Cerebellar cortex (tissue), 1 donor: Measurements from ENCODE around the gene MBLAC2.

Experiments
- DNase-seq: peaks from one replicate; pipeline ENCODE4 v3.0.0-alpha.2; 2015; ENCODE audit warnings: low spot score

MBLAC2 gene

DNA sequence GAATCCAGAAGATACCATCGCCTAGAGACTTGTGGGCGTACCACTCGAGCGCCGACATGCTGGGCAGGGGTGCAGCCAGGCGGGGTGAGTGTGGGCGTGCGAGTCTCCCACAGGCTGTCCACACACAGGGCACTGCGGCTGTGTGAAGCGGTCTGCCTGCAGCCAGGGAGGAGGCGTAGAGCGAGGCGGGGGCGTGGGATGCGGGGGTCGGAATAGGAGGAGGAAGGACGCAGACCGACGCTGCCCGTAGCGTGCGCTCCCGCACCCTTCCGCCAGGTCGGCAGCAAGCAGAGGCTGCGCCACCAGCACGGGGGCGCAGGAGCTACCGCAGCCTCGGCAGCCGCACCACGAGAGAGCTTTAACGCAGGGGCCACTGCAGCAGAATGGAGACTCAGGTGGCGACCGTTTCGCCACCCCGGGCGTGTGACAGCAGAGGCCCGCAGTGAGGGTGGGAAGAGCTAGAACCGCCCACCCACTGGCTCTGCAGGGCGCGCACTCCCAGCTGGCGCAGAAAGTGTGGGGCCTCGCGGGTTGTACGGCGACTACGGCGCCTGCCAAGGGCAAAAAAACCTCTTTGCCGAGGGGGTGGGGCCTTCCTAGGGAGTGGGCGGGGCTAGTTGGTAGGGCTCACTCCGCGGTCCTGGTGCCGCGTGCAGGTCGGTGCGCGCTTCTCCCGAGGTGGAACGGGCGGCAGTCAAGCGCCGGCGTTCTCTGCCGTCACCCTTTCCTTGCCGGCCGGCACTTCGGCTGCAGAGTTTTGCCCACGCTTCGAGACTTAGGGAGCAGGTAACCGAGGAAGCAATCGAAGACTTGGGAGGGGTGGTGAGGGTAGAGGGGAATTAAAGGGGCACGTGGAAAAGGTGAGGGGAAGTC, at the start of gene MBLAC2, which contains the start of gene POLR3G:
TSS of gene MBLAC2 (minus strand) at position 537 of the 873 bp plus-strand sequence. CDS start at position 58, 479 bp downstream.
TSS of gene POLR3G (plus strand) at position 630 of the 873 bp plus-strand sequence. CDS start 10,704 bp downstream, outside the sequence.
- DNase-seq, result peak; percentile 93

DNA sequence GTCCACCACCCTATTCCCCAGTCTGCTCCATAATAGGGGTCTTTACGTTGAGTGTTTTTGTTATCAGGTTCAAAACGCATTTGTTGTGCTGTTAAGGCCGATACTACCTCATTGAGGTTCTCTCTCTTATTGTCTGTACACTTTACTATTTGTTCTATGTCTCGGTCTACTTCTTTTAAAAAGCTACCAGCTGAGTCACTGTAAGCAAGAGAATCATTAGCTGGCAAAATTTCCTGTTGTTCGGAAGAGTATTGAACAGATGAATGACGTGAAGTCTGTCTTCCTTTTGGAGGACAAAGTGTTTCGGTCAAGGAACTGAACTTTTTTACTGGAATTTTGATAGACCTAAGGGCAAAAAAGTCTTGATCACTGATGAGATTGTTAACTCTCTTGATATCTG, 44.5 kb upstream of the MBLAC2 start:
- no peak for DNase-seq

DNA sequence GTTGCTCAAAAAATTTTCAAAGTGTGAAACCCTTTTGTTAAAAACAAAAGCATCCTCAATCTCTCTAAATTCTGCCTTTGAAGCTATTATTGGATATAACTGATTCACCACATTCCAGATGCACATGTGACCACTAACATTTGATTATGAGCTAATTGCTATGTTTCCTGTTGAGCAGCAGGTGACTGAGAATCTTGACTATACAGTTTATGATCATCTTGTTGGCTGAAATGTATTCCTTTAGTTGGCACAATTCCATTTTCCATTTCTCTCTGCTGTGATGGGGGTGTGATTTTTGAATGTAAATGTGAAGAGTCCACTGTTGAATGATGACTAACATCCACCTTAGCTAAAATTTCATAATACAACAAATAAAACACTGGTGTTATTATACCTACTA, 44.1 kb upstream of the MBLAC2 start:
- DNase-seq, result no peak

DNA sequence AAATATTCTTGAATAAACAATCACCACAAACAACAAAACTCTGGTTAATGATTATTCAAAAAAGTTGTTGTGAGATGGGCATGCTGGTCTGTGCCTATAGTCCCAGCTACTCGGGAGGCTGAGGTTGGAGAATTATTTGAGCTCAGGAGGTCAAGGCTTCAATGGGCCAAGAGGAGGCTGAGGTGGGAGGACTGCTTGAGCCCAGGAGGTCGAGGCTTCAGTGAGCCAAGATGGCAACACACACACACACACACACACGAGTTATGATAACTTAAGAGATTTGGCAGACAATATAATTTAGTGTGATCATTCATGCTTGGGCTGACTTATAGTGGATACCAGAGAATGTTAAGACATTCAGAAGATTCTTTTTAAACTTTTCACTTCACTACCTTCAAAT, 39.9 kb upstream of the MBLAC2 start:
- no peak for DNase-seq

DNA sequence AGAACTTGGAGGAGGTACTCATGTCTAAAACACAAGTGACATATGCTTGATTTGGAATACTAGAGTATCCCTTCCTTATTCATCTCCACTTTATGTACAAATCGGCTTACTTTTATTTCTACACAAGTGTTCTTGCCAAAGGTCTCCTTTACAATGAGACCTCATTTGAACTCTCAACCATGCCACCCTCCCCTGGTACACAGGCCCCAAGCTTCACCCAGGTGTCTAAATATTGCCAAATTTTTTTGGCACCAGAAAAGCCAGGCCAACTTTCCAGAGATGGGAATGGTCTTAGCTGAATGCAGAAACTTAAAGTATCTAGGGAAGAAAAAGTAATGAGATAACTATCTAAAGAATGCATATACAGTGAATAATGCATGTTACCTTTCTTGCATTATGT, 35.9 kb upstream of the MBLAC2 start:
- no peak for DNase-seq

DNA sequence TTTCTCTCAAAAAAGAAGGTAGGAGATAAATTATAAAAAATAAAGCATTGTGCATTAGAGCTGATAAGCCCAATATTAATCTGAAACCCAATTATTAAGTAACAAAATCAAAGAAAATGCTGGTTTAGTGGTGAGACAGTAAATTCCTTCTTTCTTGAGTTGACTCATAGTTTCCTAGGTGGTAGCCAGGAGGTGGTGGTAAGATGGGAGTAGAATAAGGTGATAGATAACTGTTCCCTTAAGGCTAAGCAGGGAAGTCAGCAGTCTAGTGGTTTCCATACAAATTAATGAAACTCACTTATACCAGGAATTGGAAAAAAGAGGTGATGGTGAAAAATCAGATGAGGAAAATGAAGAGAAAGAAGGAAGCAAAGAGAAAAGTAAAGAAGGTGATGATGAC, 31.6 kb upstream of the MBLAC2 start:
- no peak for DNase-seq

DNA sequence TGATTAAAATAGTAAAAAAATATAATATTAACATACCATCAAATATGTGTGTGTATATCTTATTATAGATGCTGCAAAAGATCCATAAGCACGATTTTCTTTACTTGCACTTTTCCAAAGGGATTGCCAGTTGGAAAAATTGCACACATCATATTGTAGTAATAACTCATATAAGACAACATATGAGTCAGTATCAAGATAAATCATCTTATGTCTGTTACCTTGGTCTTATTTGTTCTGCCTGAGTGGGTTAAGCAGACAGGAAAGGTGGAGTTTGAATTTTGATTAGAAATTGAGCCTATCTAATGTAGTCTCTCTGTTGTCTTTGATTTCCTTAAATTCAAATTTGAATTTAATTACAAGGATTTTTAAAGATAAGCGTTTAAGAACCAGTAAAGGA, 30.2 kb upstream of the MBLAC2 start:
- no peak for DNase-seq

DNA sequence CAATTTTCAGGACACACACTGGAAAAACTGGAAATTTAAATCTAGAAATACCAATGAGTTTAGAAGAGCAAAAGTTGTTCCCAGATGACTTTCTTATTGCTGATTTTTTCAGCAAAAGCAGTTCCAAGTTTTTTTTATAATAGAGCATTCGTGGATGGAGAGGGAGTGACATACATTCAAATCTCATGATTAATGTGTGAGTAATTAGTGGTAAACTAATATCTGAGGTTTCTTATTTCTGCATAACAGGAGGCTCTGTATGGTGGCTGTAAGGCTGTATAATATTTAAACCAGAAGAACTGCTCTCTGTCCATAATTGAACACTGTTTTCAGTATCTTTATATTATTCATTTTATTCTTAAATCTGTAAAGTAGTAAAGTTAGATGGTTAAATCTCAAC, 29.0 kb upstream of the MBLAC2 start:
- DNase-seq, result no peak

DNA sequence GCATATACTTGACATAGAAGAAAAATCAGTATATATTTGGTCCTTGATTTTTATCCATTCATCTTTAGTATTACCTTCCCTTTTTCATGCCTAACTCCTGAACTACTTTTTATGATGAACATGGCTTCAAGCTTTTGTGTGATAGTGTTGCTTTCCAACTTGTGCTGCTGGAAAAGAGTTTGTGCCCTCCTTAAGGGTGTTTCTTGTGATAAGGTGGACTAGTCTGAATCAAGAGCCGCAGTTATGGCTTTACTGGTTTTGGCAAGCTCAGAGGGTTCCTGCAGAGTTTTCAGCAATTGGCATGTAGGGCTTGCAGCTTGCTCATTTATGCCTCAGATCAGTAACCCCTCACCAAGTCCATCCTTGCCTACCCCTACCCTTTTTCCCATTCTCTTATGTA, 20.6 kb upstream of the MBLAC2 start:
- DNase-seq, result no peak

DNA sequence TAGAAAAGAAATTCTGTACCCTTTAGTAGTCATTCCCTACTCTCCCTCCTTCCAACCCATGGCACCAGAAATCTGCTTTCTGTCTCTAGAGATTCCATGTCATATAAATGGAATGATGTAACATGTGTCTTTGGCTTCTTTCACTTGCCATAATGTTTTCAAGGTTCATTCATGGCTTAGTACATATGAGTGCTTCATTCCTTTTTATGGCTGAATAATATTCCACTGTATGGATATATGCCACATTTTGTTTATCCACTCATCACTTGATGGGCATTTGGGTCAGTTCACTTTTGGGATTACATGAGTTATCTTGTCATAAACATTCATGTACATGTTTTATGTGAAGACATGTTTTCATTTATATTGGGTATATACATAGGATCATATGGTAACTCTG, 19.5 kb upstream of the MBLAC2 start:
- no peak for DNase-seq

DNA sequence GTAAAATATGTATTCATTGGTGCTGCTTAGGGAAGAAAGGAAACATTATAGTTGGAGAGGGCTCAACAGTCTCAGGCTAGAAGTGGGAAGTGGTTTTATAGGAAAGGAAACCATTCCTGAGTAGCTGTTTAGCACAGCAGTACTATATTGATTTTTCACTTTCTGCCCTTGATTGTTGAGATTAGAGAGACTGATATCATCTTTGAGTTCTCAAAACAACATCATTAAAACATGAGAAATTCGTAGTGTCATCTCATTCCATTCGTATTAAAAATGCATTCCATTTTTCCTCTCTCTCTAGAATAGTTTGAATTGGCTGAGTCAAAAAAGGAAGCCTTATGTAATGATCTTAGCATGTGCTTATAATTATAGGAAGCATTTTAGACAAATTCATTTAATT, 14.2 kb upstream of the MBLAC2 start:
- DNase-seq, result no peak

DNA sequence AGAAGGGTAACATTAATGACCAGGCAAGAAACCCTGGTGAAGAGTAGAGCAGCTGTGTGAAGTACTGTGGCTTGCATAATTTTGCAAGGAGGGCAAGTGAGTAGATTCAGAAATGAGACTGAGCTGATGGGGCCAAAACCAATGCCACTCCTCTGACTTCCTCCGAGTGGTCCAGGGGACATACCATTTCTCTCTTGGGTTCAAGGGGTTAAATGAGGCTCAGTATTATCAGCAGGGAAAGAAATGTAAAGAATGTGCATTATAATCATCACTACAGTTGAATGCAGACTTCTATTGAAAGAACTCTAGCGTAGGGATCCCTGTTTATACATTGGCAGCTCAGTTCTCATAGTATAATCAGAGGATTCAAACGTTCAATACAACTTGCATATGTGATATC, 10.0 kb upstream of the MBLAC2 start:
- no peak for DNase-seq

DNA sequence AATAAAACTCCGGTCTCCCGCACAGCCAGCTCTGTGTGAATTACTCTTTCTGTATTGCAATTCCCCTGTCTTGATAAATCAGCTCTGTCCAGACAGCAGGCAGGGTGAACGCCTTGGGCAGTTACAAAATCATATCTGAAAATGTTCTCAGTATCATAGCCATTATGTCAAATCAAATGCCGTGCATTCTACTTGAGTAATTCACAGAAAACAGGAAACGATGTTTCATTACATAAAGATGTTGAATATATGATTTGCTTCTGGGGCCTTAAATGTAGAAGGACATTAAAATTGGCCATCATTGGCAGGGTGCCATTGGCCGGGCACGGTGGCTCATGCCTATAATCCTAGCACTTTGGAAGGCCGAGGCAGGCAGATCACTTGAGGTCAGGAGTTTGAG, 8.6 kb upstream of the MBLAC2 start:
- no peak for DNase-seq

DNA sequence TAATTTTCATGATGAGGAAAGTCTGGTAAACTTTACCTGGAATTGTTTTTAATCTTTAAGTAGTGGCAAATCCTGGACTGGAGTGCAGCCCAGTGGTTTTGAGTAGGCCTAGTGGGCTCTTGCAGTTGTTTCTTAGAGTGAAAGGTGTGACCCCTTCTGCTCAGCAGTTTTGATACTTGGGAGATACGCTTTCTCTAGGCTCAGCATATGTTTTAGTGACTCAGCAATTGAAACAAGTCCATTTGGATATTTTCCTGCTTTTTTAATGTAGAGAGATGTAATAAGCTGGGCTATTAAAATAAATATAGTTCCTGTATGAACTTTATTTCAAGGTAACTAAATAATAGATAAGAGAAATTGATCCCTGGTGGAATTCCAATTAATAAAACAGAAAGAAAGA, 6.1 kb upstream of the MBLAC2 start:
- DNase-seq, result no peak

DNA sequence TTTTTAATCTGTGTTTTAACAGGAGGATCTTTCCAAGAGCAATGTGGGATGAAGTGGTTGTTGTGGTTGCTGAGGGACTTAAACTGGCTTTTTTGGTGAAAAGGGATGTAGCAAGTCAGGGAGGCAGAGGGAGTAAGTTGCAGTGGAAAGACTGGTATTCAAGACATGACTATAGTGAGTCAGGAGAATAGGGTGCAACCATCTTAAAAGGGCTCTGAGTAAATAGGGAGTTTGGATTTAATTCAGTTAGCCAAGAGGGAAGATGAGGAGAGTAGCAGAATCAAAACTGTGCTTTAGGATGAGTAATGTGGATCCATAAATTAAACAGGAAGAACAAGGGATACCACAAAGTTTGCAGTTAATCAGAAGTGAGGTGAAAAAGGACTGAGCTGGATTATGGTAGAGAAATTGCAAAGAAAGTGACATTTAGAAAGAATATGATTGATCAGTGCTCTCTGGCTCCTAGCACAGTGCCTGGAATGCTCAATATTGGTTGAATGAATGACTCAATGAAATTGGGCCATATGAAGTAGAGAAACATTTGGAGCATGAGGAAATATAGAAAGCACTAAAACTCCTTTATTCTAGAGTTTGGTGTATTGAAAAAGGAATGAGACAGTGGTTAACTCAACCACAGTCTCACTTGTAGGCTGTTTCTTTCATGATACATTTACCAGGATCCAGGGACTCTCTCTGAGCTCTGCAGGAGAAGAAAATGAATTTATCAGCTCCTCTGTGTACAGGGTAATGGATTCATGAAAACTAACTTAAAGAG, 5.2 kb upstream of the MBLAC2 start:
- DNase-seq, result no peak

DNA sequence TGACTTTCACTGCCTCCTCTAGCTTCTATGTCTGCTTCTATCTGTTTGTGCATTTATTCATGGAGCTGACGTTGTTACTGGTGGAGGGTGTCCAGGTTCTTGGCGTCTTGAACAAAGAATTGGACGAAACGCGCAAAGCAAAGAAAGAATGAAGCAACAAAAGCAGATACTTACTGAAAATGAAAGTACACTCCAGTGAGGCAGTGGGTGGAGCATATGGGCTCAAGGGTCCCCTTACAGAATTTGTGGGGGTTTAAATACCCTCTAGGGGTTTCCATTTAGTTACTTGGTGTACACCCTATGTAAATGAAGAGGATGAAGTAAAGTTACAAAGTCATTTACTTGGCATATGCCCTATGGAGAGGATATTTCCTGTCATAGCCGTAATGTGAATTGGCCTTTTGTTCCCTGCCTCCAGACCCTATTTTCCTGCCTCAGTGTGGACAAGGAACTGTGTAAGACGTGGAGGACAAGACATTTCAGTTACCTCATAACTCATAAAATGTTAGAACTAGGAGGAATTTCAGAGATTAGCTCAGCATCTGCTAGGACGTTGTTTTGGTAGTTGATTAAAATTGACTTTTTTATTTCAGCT, 3.1 kb upstream of the MBLAC2 start:
- DNase-seq, result no peak

DNA sequence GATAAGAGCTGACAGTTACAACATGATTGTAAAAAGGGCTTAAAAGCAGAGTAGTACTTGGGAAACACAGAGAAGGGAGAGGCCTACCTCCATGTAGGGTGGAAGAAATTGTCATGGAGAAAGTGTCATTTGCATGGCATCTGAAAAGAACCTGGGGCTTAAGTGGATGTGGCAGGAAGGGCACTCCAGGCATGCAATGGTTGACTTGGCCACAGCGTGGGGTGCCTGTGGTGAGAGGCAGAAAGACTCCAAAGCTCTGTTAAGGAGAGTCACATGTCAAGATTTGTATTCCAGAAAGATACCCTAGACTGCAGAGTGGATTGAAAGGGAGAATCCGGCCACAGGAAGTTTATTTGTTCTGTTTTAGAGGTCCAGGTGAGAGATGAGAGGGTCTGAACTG, 2.5 kb upstream of the MBLAC2 start:
- DNase-seq, result peak; percentile 1

DNA sequence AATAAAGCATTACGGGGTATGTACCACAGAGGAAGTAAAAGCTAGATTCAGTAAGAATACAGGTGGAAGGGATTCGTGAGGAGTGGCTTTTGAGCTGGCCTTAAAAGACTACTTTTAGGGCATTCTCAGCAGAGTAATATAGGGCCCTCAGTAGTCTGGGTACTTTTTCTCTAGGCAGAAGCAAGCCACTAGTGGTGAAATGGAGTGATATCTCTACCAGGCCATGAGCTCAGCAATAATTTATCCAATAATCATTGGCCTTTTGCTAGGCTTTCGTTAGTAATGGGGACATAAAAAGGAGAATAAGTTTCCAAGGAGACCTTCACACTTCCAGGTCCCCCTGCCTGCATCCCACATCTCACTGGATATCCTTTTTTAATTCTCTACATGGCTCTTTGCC, 1.8 kb upstream of the MBLAC2 start:
- DNase-seq, result peak; percentile 5

DNA sequence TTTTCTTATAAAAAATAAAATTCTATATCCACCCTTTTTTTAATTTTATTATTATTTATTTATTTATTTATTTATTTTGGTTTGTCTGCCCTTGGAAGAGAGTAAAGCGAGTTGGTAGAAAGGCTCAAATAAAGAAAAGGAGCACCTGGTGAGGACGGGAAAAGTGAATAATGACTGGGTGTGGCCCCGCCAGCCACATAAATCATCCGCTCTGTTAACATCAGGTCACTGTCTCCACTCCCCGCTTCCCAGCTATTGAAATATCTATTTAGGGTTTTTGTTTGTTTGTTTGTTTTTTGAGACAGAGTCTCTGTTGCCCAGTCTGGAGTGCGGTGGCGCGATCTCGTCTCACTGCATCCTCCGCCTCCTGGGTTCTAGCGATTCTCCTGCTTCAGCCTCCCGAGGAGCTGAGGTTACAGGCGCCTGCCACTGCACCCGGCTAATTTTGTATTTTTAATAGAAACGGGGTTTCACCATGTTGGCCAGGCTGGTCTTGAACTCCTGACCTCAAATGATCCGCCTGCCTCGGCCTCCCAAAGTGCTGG, 937 bp upstream of the MBLAC2 start:
- DNase-seq, result no peak

DNA sequence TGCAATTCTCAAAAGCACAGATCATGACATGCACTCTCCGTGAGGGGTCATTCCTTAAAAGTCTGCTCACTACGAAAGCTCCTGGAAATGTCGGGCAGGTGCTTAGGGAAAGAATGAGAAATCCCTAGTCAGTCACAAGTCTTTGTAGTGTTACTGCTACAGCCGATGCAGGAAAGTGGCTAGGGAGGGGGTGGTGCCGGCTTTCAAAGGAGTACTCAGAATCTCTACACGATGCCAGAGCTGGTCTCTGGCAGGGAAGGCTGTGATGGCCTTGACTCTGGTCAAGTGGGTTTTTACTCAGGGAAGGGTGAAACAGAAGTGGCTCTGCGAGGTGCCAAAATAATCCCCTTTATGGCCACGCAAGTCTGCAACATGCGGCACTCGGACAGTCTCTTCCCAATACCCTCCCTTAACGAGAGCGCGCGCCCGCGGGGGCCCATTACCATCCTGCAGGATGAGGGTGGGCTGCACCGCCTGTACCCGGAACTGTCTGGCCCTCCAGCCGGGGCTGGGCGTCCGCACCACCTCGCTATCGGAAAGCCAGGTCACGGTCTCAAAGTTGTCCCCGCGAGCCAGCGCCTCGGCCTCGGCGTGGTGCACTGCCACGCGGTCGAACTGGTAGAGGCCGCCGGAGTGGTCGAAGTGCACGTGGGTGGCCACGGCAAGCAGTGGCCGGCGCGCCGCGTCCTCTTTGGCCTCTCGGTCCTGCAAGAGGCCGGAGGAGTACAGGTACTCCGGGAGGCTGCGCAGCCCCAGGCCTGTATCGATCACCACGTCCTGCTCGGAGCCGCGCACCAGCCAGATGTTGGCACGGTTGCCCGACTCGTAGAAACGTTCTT, 956 bp downstream of the MBLAC2 start:
- peak; percentile 45 for DNase-seq

DNA sequence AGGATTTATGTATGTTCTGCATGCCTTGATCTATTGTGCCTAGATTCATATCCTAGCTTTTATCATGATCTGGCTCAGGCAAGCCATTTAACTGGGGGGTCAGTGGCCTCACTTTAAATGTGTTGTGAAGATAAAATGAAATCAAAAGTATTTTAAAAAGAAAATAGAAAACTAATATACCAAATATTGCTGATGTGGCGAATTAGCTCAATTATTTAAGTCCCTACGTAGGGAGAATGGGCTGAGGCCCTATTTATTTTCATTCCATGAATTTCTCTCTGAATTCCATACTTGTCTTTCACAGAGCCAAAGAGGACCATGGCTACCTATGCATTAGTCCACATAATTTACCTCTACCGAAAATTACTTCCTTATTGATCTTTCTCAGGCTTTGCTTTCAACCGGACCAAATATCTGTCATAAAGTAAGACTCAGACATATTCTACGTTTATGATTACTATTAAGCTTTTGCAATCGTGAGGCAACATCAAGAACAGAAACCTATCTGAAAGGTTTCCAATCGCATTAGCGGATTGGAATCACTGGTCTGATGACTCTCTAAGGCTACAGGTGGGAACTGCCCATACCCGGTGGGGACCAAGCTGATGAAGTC, 1.7 kb downstream of the MBLAC2 start:
- DNase-seq, result no peak
